ENCODE results near the gene NUMB. TPM values are rescaled to one million over a fixed set of nuclear protein-coding genes. Genes with fewer than 3 reads are reported as not detected.

Gene NUMB
- total and polyA plus RNA-seq, 2 donors (not counting 3 experiments of a cell fraction or from before 2014, with no cell fraction given): 128 to 164 TPM

DNA sequence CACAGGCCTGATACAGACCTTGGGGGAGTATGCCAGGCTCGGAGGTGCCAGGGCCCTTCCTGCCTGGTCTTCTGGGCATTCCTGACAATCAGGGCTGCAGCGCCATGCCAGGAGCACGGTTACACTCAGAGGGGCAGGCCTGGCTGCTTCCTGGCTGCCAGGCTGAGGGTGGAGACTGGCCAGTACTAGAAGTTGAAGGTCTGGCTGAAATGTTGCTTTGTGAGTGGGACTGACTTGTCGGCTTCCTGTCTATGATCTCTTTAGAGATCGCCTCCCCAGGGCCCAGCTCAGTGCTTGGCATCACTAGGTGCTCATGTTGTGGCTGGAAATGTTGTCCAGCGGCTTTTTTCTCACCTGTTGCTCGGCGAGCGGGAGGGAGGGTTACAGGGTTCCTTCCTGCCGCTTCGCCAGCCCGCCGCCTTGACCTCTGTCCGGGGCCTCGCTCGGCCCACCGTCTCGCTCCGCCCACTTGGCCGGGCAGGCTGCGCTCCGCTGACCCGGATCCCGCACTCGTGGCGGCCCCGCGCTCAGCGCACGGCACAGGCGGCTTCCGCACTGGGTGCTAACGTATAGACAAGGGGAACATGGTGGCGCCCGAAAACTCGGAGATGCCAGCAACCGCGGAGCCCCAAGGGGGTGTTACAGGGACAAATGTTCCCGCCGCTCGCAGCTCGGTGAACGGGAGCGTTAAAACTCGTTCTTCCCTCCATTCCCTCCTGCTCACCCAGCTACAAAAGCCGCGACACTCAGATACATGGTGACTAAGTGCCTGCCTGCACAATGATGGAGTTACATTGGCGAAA lies 188.4 kb downstream of the NUMB start:
- Histone ChIP-seq H3K9ac (replicated peaks; ENCODE audit: extremely low read depth, insufficient read depth, low read length) (peak overlapping the region; percentile 45), H3K79me2 (ENCODE audit: control insufficient read depth, insufficient read depth, low read length) (no peaks in the 10 kb centered on the region), H3K9me3 (replicated peaks; ENCODE audit: control insufficient read depth, insufficient read depth, low read length) (no peaks in the 10 kb centered on the region), H4K20me1 (replicated peaks; ENCODE audit: control insufficient read depth, extremely low read depth, insufficient read depth, low read length) (no peaks in the 10 kb centered on the region), H3K27me3 (ENCODE audit: control insufficient read depth in 2 of 2, insufficient read depth in 2 of 2, low read length in 2 of 2) (no peaks in the 10 kb centered on the region), H3K27ac (ENCODE audit: insufficient read depth, low read depth, low read length) (peak overlapping the region; percentile 28), H2AFZ (ENCODE audit: low read depth, low read length) (peak overlapping the region; percentile 71), H3K4me1 (ENCODE audit: control insufficient read depth, extremely low read depth, insufficient read depth, low read length) (peaks cover 15% of the 10 kb centered on the region), H3K4me2 (ENCODE audit: insufficient read depth, low read length) (peak overlapping the region; percentile 84), H3K36me3 (ENCODE audit: control insufficient read depth in 2 of 2, extremely low read depth in 1 of 2, insufficient read depth in 2 of 2, low read length in 2 of 2) (peaks cover 10 to 12% of the 10 kb centered on the region in 2 experiments), H3K9me1 (replicated peaks; ENCODE audit: control insufficient read depth, extremely low read depth, insufficient read depth, low read length) (no peaks in the 10 kb centered on the region), H3K4me3 (replicated peaks in 1 of 3; ENCODE audit: insufficient read depth in 1 of 3, low read depth in 1 of 3, low read length in 3 of 3) (peak overlapping the region; percentile 17 to 44 (median 32))
- dilution Hi-C loops (cut with MboI; ENCODE audit: extremely low pct_ligation_motif_present, low sequenced_read_pairs): no loop called here
- DNase-seq (ENCODE audit: low read depth, low spot score) (peak; percentile 61), FAIRE-seq (peak; percentile 92)
- intact Hi-C loops (cut with micrococcal nuclease): loop anchor here (1.0 kb wide), 1 partner anchor 97 kb away; no protein-coding TSS in a partner anchor
- CTCF ChIA-PET: interaction anchor here (1.1 to 7.0 kb wide), 7 partner anchors 25 to 202 kb away, joined by 3 to 39 read pairs (median 7); no protein-coding TSS in a partner anchor
- TF ChIP-seq JUN (IDR thresholded peaks at IDR 0.05; ENCODE audit: borderline replicate concordance, insufficient read depth, insufficient read length, low read depth) (no peak), EZH2 (IDR thresholded peaks at IDR 0.05; ENCODE audit: borderline replicate concordance, low read depth, low read length, severe bottlenecking) (no peak), POLR2AphosphoS5 (IDR thresholded peaks at IDR 0.05; ENCODE audit: insufficient read depth, low read depth, low read length) (peak; percentile 58), POLR2A (IDR thresholded peaks at IDR 0.05; ENCODE audit: low read depth, low read length) (peak; percentile 70)
- TF ChIP-seq, protein P1, sequence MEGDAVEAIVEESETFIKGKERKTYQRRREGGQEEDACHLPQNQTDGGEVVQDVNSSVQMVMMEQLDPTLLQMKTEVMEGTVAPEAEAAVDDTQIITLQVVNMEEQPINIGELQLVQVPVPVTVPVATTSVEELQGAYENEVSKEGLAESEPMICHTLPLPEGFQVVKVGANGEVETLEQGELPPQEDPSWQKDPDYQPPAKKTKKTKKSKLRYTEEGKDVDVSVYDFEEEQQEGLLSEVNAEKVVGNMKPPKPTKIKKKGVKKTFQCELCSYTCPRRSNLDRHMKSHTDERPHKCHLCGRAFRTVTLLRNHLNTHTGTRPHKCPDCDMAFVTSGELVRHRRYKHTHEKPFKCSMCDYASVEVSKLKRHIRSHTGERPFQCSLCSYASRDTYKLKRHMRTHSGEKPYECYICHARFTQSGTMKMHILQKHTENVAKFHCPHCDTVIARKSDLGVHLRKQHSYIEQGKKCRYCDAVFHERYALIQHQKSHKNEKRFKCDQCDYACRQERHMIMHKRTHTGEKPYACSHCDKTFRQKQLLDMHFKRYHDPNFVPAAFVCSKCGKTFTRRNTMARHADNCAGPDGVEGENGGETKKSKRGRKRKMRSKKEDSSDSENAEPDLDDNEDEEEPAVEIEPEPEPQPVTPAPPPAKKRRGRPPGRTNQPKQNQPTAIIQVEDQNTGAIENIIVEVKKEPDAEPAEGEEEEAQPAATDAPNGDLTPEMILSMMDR (IDR thresholded peaks at IDR 0.05; ENCODE audit: extremely low read depth in 1 of 2, insufficient read depth in 1 of 2, low read depth in 1 of 2, low read length in 2 of 2): no peak
- POLR2A ChIA-PET: no interaction called here
- BruUV-seq (replicated peaks): no TSS peak

Measured in endothelial cell of umbilical vein (primary cell).